HCT116 (cell line): ENCODE results near the gene HMG20A.

Experiments used
- EZH2 ChIP-seq: fragments of 200-600 bp; sonication (generic); IDR thresholded peaks from 2 replicates; pipeline ENCODE4 v1.6.1; 2017; ENCODE audit warnings: antibody characterized with exemption, mixed run types
- POLR2A ChIP-seq: IDR thresholded peaks from 2 replicates; pipeline ENCODE4 v1.7.0; 2011; ENCODE audit warnings: borderline replicate concordance; ENCODE audit not compliant: insufficient read depth, insufficient read length; ENCODE audit errors: extremely low read depth
- SIN3A ChIP-seq: IDR thresholded peaks from 2 replicates; pipeline ENCODE4 v1.6.1; 2012; ENCODE audit warnings: low read depth
- TF ChIP-seq, protein P1 (sequence below), 3 experiments: fragments of 200-600 bp in 1 of 3; sonication (generic) in 1 of 3; IDR thresholded peaks in 2 of 3; conservative IDR thresholded peaks in 1 of 3; 2 replicates each; pipeline ENCODE4 v1.5.1; 2012 to 2017; ENCODE audit warnings: low read depth in 2 of 3, low read length in 2 of 3, antibody characterized with exemption in 1 of 3, borderline replicate concordance in 1 of 3, control low read depth in 1 of 3, mild to moderate bottlenecking in 1 of 3, mixed read lengths in 1 of 3, mixed run types in 1 of 3, moderate library complexity in 1 of 3; ENCODE audit not compliant: insufficient read depth in 1 of 3

DNA sequence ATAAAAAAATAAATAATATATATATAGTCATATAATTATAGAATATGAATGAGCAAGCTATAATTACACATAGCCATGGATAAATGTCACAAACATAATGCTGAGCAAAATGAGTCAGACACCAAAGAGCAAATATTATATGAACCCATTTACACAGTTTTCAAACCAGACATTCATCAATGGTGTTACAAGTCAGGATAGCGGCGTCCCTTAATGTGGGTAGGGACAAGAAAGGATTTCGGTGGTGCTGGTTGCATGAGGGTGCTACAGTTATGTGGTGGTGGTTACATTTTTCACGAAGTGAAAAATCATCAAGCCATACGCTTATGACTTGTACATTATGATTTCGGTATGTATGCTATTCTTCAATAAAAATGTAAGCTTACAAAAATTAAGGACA is 100.5 kb downstream of the HMG20A start:
- TF ChIP-seq, protein P1, sequence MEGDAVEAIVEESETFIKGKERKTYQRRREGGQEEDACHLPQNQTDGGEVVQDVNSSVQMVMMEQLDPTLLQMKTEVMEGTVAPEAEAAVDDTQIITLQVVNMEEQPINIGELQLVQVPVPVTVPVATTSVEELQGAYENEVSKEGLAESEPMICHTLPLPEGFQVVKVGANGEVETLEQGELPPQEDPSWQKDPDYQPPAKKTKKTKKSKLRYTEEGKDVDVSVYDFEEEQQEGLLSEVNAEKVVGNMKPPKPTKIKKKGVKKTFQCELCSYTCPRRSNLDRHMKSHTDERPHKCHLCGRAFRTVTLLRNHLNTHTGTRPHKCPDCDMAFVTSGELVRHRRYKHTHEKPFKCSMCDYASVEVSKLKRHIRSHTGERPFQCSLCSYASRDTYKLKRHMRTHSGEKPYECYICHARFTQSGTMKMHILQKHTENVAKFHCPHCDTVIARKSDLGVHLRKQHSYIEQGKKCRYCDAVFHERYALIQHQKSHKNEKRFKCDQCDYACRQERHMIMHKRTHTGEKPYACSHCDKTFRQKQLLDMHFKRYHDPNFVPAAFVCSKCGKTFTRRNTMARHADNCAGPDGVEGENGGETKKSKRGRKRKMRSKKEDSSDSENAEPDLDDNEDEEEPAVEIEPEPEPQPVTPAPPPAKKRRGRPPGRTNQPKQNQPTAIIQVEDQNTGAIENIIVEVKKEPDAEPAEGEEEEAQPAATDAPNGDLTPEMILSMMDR (IDR thresholded peaks at IDR 0.05 in 2 of 3, conservative IDR thresholded peaks at IDR 0.05 in 1 of 3; ENCODE audit: borderline replicate concordance in 1 of 3, insufficient read depth in 1 of 3, low read depth in 2 of 3, low read length in 2 of 3) = no peak
- TF ChIP-seq EZH2 (no peak), POLR2A (no peak), SIN3A (no peak)
